IPS-20b (cell line): ENCODE measurements around the gene L3MBTL3.
"Not testable (repeated sequence)": the region's sequence is repeated elsewhere in the genome, so short reads cannot be mapped to it uniquely, and the experiment has no call there.

Experiments used
- H3K27ac ChIP-seq: one replicate; pipeline ENCODE4 v1.5.1; 2013; ENCODE audit warnings: low read length
- H3K27me3 ChIP-seq: 2 replicates; pipeline ENCODE4 v1.6.1; 2013; ENCODE audit warnings: mild to moderate bottlenecking, low read length, inconsistent platforms; ENCODE audit not compliant: insufficient read depth
- H3K36me3 ChIP-seq: 2 replicates; pipeline ENCODE4 v1.6.1; 2013; ENCODE audit warnings: low read depth, mild to moderate bottlenecking, inconsistent platforms, low read length, moderate library complexity; ENCODE audit not compliant: insufficient read depth
- H3K4me1 ChIP-seq: 2 replicates; pipeline ENCODE4 v1.6.1; 2013; ENCODE audit warnings: mild to moderate bottlenecking, control low read depth, inconsistent platforms, low read length, moderate library complexity; ENCODE audit not compliant: insufficient read depth
- H3K4me3 ChIP-seq: 2 replicates; pipeline ENCODE4 v1.5.1; 2013; ENCODE audit warnings: mild to moderate bottlenecking, low read length, inconsistent platforms
- H3K9ac ChIP-seq: 2 replicates; pipeline ENCODE4 v1.6.1; 2013; ENCODE audit warnings: low read depth, mild to moderate bottlenecking, inconsistent platforms, low read length, moderate library complexity
- H3K9me3 ChIP-seq: 2 replicates; pipeline ENCODE4 v1.6.1; 2013; ENCODE audit warnings: mild to moderate bottlenecking, low read depth, low read length, inconsistent platforms; ENCODE audit not compliant: insufficient read depth

The L3MBTL3 gene

DNA sequence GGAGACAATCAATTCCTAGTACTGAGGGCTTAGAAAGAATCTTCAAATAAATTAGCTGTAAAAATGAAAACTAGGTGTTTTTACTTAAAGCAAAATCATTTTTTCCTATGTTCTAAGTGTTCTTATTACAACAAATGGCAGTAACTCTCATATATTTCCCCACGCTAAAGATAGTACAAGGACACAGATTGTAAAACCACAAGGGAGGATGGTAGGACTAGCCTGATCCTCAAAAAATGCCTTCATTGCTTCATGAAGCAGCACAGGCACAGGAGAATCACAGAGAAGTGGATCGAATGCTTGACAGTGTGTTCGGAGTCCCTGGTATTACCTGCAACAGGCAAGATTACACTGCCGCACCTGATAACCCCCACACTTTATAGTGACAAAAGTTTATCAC, 145.9 kb downstream of the L3MBTL3 start:
- no peaks in the 10 kb centered on the region; the same call in 1 of the 2 replicates for H3K4me1 ChIP-seq
- no peak overlapping the region for H3K4me3 ChIP-seq
- H3K27me3 ChIP-seq, result no peaks in the 10 kb centered on the region
- no peak overlapping the region for H3K27ac ChIP-seq
- H3K9ac ChIP-seq, result no peak overlapping the region
- no peaks in the 10 kb centered on the region for H3K36me3 ChIP-seq
- no peaks in the 10 kb centered on the region for H3K9me3 ChIP-seq

DNA sequence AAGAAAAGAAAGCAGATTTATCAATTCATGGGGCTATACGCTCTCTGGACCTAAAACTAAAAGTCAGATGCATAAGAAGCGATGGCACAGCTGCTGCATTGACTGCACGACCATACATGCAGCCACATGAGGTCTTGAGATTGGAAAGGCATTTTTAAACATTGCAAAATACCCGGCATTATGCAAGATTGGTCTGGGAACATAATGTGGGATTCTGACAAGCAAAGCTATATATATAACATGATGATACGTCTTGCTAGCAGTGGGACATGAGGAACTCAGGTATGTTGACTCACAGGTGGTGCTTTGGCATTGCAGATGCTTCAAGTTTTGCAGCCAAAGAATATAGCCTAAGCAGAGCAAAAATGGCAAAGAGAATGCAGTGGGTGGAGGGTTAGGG, 149.3 kb downstream of the L3MBTL3 start:
- H3K9me3 ChIP-seq, result no peaks in the 10 kb centered on the region
- no peaks in the 10 kb centered on the region for H3K27me3 ChIP-seq
- H3K4me1 ChIP-seq, result no peaks in the 10 kb centered on the region; the same call in 1 of the 2 replicates
- no peak overlapping the region for H3K9ac ChIP-seq
- no peak overlapping the region for H3K27ac ChIP-seq
- H3K4me3 ChIP-seq, result no peak overlapping the region
- H3K36me3 ChIP-seq, result no peaks in the 10 kb centered on the region

DNA sequence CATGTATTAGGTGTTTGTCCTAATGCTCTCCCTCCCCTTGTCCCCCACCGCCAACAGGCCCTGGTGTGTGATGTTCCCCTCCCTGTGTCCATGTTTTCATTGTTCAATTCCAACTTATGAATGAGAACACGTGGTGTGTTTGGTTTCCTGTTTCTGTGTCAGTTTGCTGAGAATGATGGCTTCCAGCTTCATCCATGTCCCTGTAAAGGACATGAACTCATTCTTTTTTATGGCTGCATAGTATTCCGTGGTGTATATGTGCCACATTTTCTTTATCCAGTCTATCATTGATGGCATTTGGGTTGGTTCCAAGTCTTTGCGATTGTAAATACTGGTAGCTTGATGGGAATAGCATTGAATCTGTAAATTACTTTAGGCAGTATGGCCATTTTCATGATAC, 151.8 kb downstream of the L3MBTL3 start:
- not testable (repeated sequence) for H3K9ac ChIP-seq, H3K9me3 ChIP-seq, H3K36me3 ChIP-seq, H3K27ac ChIP-seq, H3K4me1 ChIP-seq, H3K4me3 ChIP-seq, H3K27me3 ChIP-seq

DNA sequence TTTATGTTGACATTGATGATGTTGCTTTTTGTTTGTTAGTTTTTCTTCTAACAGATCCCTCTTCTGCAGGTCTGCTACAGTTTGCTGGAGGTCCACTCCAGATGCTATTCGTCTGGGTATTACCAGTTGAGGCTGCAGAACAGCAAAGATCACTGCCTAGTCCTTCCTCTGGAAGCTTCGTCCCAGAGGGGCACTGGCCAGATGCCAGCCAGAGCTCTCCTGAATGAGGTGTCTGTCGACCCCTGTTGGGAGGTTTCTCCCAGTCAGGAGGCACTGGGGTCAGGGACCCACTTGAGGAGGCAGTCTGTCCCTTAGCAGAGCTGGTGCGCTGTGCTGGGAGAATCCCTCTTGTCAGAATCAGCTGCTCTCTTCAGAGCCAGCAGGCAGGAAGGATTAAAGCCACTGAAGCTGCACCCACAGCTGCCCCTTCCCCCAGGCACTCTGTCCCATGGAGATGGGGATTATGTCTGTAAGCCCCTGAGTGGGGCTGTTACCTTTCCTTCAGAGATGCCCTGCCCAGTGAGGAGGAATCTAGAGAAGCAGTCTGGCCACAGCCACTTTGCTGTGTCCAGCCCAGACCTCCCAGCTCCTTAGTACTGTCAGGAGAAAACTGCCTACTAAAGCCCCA, 155.1 kb downstream of the L3MBTL3 start:
- not testable (repeated sequence) for H3K27ac ChIP-seq, H3K4me3 ChIP-seq, H3K27me3 ChIP-seq, H3K9ac ChIP-seq, H3K9me3 ChIP-seq, H3K36me3 ChIP-seq, H3K4me1 ChIP-seq

DNA sequence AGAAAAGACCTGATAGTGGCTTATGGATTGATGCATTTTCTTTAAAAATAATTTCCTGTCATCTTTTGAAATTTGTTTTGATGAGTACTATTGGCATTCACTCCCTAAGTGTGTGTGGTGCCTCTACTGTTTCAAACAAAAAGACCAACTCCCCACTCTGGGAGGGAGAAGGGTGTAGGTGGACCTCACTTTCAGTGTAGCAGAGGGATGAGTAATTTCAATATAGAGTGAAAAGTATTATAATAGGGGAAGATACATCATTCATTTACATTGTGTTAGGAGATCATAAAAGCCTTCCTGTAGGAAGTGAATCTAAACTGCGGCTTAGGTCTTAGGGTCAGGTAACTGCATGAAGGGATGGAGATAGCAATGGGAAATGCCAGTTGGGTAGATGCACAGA, 158.0 kb downstream of the L3MBTL3 start:
- H3K4me3 ChIP-seq, result no peak overlapping the region
- no peaks in the 10 kb centered on the region for H3K27me3 ChIP-seq
- no peaks in the 10 kb centered on the region for H3K36me3 ChIP-seq
- H3K9ac ChIP-seq, result no peak overlapping the region
- H3K9me3 ChIP-seq, result no peaks in the 10 kb centered on the region
- no peak overlapping the region for H3K27ac ChIP-seq
- H3K4me1 ChIP-seq, result no peaks in the 10 kb centered on the region

DNA sequence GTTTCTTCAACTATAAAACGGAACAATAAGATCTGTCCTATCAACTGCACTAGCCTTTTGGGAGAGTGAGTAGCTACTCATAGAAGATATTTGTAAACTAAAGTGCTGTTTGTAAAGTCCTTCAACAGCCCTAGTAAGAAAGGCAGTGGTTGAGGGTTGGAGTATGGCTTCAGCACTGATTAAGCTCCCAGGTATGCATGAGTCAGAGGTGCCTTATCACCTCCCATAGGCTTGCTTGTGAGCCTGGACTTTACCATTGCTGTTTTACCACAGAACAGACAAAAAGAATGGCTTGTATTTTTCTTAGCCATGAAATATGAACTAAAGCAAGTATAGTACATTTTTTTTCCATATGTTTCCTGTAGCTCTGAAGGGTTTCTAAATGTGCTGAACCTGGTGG, 160.3 kb downstream of the L3MBTL3 start:
- no peak overlapping the region for H3K27ac ChIP-seq
- H3K9ac ChIP-seq, result no peak overlapping the region
- H3K27me3 ChIP-seq, result no peaks in the 10 kb centered on the region
- H3K9me3 ChIP-seq, result no peaks in the 10 kb centered on the region
- no peak overlapping the region for H3K4me3 ChIP-seq
- H3K36me3 ChIP-seq, result no peaks in the 10 kb centered on the region
- no peaks in the 10 kb centered on the region for H3K4me1 ChIP-seq

DNA sequence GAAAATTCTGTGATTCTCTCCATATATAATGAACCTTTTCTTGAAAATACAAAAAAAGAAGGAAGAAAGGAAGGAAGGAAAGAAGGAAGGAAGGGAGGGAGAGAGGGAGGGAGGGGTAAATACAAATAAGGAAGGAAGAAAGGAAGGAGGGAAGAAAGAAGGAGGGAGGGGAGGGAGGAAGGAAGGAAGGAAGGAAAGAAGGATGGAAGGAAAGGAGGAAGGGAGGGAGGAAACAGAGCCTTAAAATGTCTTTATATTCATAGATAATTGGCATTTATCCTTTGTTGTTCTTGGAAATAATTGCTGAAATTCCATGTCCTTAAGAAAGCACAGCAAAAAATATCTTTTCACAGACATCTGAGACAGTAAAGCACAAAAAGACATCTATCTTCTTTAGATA, 164.1 kb downstream of the L3MBTL3 start:
- no peak overlapping the region for H3K4me3 ChIP-seq
- H3K9ac ChIP-seq, result no peak overlapping the region
- no peaks in the 10 kb centered on the region for H3K9me3 ChIP-seq
- no peak overlapping the region for H3K27ac ChIP-seq
- H3K27me3 ChIP-seq, result no peaks in the 10 kb centered on the region
- no peaks in the 10 kb centered on the region for H3K36me3 ChIP-seq
- no peaks in the 10 kb centered on the region for H3K4me1 ChIP-seq

DNA sequence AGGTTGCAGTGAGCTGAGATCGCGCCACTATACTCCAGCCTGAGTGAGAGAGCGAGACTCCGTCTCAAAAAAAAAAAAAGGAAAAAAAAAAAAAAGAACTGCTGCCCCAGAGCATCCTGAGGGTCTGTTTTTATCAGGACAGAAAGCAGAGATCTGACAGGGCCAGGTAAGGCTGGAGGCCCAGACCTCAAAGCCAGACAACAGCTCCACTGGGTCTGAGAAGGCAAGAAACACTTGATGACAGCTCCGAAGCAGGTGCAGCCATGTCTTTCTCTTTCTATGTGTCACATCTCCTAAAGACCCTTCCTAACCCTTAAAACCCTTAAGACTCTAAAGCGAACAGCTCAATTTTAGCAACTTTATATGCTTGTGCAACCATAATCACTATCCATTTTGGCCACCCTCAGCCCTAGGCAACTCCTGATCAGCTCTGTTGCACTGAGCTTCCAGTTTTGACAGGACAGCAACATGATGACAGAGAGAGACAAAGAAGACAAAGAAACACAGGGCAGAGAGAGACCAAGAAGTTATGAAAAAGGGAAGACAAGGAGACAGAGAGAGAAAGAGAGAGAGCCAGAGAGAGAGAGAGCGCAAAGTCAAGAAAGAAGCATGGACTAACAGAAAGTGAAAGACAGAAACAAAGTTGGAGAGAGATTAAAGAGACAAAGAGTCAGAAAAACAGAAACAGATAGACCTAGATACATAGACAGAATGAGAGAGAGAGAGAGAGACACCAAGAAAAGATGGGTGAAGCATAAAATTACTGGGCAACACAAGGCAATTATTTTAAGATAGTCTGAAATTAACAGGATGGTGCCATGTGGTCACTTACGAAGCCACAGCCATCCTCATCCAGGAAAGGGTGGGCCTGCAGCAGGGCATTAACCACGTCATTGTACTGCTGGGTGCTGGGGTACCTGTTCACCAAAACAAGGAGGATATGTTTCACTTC, 165.2 kb downstream of the L3MBTL3 start:
- no peak overlapping the region for H3K9ac ChIP-seq
- H3K9me3 ChIP-seq, result no peaks in the 10 kb centered on the region
- no peak overlapping the region for H3K27ac ChIP-seq

DNA sequence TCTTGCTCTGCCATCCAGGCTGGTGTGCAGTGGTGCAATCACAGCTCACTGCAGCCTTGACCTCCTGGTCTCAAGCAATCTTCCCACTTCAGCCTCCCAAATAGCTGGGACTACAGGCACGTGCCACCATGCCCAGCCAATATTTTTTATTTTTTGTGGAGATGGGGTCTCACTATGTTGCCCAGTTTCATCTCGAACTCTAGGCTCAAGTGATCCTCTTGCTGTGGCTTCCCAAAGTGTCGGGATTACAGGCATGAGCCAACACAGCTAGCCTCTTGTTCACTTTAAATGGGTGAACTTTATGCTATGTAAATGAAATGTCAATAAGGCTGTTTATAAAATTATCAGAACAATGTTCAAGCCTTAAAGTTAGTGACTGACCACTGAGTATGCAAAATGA, 167.3 kb downstream of the L3MBTL3 start:
- H3K4me1 ChIP-seq, result no peaks in the 10 kb centered on the region
- H3K4me3 ChIP-seq, result no peak overlapping the region
- no peaks in the 10 kb centered on the region for H3K9me3 ChIP-seq
- H3K27me3 ChIP-seq, result no peaks in the 10 kb centered on the region
- no peaks in the 10 kb centered on the region for H3K36me3 ChIP-seq
- H3K9ac ChIP-seq, result no peak overlapping the region
- H3K27ac ChIP-seq, result no peak overlapping the region

More for the DNA sequence above, 165.2 kb downstream of the L3MBTL3 start:
- H3K4me3 ChIP-seq, result no peak overlapping the region
- no peaks in the 10 kb centered on the region for H3K27me3 ChIP-seq
- H3K4me1 ChIP-seq, result no peaks in the 10 kb centered on the region
- no peaks in the 10 kb centered on the region for H3K36me3 ChIP-seq

DNA sequence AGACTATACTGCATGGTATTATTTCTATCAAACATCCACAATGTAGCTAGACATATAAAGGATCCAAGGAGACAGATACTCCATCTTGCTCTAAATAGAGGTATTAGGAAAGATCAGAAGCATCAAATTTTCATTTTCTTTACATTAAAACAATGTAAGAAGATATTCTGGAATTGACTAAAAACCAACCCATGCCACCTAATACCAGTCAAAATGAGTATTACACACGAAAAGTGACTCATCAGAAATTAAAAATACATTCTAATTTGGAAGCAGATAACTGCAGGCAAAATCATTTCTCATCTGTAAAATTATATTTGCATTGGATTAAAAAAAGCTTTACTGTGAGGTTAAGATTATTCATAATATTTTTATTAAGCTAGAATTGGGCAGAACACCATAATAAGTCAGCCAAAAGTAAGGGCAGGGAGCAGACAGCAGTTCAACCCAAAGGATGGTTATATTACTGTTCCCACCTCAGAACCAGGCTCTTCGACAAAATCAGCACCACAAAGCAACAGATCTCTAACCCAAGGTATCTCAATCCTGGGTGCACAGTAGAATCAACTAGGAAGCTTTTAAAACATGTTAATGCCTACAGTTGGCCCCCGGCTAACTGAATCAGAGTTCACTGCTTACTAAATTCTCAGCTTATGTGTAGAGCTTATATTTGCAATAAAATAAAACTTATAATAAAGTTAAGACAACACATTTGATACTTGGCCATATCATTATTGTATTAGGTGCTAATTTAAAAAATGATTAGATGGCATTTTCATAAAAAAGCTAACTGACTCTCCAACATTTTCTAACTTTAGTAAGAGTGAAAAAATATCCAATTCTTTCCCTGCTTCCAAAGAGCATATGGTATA, 169.2 kb downstream of the L3MBTL3 start:
- H3K36me3 ChIP-seq, result no peaks in the 10 kb centered on the region
- H3K27ac ChIP-seq, result no peak overlapping the region
- no peak overlapping the region for H3K9ac ChIP-seq
- H3K27me3 ChIP-seq, result no peaks in the 10 kb centered on the region
- H3K9me3 ChIP-seq, result no peaks in the 10 kb centered on the region; the same call in 1 of the 2 replicates
- H3K4me3 ChIP-seq, result no peak overlapping the region
- no peaks in the 10 kb centered on the region for H3K4me1 ChIP-seq

DNA sequence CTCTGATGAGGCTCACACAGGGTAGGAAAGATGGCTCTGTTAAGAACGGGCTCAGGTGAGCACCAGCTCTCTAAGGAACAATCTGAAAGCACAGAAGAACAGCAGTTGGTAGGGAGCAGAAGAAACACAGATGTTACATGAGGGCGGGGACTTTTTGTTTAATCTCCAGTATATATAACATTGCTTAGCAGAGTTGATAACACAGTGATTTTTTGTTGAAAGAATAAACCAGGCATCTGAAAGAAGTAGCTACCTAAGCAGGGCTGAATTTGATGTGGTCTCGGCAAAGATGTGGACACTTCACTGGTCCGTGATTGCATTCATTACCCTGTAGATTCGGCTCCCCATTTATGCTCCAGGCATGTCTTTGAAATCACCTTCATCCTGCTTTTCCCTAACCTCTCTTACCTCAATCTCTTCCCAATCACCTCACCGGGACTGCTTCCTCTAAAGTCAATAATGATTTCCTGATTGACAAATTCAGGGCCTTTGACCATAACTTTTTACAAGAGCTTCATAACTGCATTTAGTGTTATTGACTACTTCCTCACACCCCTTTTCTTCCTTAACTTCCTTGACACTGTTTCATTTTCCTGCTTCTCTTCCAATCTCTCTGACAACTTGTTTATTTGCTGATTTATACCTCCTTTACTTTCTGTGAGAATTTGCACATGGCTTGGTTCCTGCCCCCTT, 170.0 kb downstream of the L3MBTL3 start:
- Histone ChIP-seq H3K4me1 (no peaks in the 10 kb centered on the region), H3K36me3 (no peaks in the 10 kb centered on the region), H3K4me3 (no peak overlapping the region), H3K9me3 (no peaks in the 10 kb centered on the region; the same call in 1 of the 2 replicates), H3K9ac (no peak overlapping the region), H3K27me3 (no peaks in the 10 kb centered on the region), H3K27ac (no peak overlapping the region)
